GM21737 (cell line): ENCODE measurements around the gene PDP2.

ENCODE experiments used
- ATAC-seq: cut with Tn5 transposase; IDR thresholded peaks from one replicate; pipeline ENCODE4 v1.9.1; 2021; ENCODE audit warnings: mild to moderate bottlenecking, moderate library complexity; ENCODE audit not compliant: unreplicated experiment

PDP2 gene

DNA sequence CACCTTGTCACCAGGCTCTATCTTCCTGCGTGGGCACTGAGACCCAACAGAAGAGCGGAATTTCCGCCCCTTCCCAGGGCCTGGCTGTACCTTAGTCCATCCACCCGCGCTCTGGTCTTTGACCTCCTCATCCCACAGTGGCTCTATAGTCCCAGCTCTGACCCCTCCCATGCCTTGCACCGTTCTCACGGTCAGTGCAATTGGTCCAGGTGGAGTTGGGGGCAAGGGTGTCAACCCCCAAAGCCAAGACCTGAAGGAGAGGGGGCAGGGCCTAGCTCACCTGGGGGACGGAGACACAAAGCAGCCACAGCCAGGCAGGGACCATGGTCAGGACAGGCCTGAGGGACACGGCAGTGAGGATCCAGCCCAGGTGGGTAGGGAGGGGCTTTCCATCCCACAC lies 37.4 kb downstream of the PDP2 start:
- no peak for ATAC-seq

GRCh38 chr16:66918355-66918754 lies 38.0 kb downstream of the PDP2 start:
- ATAC-seq: no peak

DNA sequence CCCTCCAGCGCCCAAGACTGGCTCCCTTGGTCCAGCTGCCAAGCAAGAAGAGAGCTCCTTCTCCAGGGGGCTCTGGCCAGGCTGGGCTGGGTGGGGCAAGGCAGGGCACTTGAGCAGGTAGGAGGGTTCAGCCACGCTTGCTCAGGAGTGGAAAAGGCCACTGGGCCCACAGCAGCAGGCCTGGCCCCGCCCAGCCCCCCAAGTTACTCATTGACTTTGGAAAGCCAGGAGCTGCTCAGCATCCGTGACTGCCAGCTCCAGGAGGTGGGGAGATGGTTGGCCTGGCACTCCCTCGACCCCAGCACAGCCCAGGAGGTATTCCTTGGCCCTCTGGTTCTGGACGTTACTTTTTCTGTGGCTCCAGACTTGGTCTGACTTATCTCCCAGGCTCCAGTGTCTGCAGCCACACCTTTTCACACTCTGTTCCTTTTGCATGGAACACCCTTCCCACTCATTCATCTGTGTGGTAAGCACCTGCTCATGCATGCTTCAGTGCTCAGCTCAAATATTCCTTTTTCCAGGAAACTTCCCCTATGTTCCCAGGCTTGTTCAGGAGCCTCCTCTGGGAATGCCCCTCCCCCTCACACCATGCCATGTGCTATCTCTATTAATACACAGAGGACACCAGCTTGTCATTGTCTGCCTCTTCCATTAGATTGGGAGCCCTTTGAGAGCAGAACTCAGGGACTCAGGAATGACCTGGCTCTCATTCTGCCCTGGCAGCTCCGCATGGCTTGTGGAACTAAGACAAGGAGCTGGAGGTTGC lies 38.7 kb downstream of the PDP2 start, which contains the start of gene CDH16:
Gene CDH16, minus strand, starts transcription at position 83 of the 766 bp plus-strand sequence. CDS start 820 bp downstream, outside the sequence.
- ATAC-seq: no peak

GRCh38 chr16:66919569-66920298 lies 39.4 kb downstream of the PDP2 start:
- no peak for ATAC-seq

GRCh38 chr16:66920299-66920590 lies 39.9 kb downstream of the PDP2 start:
- no peak for ATAC-seq

DNA sequence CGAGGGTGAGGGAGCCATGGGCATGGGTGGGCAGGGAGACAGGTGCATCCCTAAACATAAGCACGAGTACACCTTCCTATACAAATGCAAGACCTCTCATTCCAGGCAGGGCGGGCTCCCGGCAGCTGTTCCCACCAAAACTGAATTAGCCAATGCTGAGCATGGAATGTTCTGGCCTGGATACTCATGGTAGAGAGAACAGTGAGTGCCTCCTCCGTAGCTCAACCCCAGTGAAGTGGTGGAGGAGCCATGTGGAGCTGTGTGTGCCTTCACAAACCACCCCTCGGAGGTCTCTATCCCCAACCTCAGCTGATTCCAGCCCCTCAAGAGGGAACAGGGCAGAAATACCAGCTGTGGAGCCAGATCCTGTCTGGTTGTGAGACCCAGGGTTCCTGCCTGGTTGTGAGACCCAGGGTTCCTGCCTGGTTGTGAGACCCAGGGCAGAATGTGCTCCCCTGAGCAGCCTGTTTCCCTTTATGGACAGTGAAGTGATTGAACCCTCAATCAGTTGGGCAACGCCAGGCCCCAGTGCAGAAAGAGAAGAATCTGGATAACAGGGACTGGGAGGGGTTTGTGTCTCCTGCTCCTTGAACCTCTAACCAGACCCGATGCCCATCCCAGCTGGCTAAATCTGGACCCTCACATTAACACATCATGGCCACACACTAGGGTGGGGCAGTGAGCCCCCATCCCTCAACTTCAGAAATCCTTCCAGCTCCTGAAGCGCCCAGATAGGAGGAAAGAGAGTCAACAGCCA lies 40.8 kb downstream of the PDP2 start:
- no peak for ATAC-seq

DNA sequence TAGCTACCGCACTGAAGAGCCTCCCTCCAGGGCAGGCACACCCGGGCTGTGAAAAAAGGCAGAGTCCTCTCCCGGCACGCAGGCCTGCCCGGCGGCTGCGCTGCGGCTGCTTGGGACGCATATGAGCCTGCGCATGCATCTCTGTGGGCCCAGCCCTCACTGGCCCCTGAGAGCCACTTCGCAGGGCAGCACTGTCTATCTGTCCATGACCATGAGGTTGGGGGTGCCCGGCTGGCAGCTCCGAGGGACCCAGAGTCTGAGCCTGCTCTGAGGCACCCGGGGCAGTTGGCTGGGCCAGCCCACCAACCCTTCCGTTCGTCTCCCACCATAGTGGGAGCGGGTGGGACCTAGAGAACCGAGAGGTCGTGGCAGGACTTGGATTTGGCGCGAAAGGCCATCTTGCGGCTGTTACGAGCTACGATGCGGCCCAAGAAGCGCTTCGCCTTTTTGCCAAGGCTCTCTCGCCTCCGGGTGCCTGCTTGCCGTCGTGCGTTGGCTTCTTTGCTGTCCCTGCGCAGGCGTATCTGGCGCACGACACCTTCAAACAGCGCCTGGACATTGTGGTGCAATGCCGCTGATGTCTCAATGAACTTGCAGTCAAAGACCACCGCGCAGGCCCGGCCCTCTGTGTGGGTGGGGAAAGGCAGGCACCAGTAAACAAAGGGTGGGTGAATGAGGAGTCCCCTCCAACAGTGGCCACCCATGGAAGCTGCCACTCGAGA lies 41.6 kb downstream of the PDP2 start:
- ATAC-seq: no peak

DNA sequence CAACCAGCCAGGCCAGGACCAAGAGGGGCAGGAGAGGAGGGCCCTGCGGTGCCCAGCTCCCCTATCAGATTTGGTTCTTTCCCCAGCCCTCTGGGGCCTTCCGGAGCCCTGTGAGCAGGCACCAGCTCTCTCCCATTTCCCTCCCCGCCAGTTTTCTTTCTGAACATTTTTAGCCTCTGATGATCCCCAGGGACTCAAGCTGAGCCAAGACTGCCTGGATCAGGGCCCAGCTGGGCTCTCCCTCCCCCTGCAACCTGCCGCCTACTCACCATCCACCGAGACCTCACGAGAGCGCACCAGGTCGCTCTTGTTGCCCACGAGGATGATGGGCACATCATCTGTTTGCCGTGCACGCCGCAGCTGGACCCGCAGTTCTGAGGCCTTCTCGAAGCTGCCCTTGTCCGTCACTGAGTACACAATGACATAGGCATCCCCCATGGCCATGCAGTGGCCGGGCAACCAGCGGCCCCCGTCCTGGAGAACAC lies 43.0 kb downstream of the PDP2 start:
- no peak for ATAC-seq

GRCh38 chr16:66923866-66924265 lies 43.6 kb downstream of the PDP2 start:
- no peak for ATAC-seq

- ATAC-seq: no peak
Measured at GRCh38 chr16:66924527-66925321, 44.4 kb downstream of the PDP2 start.

GRCh38 chr16:66925322-66925840 lies 45.1 kb downstream of the PDP2 start, which contains the start of gene RRAD:
RRAD (minus strand) TSS chr16:66925535; CDS start chr16:66925179, 356 bp downstream.
- ATAC-seq: no peak

- no peak for ATAC-seq
Measured at GRCh38 chr16:66926171-66926947, 46.0 kb downstream of the PDP2 start.

DNA sequence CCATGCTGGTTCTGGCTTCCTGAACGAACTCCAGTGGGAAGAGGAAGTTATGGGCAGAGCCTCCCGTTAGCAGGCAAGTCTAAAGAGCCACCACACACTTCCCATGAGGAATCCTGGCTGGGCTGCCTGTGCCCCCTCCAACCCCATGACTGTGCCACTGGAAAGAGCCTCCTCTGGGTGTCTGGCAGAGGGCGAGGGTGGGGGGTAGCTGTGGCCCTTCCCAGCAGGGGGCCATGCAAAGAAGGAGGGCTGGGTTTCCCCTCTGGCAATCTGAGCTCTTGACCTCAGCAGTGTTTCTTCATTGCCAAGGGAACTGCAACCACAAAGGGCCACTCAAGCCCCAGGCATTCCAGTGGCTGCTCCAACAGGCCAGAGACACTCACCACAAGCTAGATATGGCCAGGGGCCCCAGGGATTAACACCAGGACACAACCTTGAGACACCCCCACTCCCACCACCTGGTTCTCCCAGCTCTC lies 46.7 kb downstream of the PDP2 start:
- no peak for ATAC-seq

DNA sequence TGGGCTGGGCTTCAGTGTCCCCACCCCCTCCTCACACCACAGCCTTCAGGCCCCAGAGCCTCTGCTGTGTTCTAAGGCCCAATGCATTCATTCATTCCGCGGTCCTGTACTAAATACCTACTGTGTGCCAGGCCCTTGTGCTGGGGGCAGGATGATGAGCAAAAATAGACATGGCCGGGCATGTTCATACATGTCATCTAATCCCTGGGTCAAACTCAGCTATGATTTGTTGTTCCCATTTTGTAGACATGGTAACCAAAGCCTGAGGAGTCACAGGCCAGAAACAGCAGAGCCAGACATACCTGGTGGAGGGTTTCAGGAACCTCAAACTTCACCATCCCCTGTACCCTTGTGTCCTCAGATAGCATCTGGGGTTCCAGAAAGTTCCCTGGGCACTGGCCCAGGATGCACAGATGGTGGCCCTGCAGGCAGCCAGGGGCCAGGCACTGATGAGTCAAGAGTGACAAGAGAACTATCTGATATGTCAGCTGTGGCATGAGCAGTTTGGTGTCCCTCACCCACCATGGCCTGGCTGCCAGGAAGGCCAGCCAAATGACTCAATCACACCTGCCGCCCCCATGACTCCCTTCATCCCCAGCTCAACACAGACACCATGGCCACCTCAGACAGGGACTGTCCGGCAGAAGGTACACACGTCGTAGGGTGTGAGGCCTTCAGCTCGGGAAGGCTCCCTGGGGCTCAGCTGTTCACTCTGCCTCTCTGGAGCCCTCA lies 47.8 kb downstream of the PDP2 start:
- ATAC-seq: no peak

- ATAC-seq: no peak
Measured at GRCh38 chr16:66928702-66929388, 48.5 kb downstream of the PDP2 start.

DNA sequence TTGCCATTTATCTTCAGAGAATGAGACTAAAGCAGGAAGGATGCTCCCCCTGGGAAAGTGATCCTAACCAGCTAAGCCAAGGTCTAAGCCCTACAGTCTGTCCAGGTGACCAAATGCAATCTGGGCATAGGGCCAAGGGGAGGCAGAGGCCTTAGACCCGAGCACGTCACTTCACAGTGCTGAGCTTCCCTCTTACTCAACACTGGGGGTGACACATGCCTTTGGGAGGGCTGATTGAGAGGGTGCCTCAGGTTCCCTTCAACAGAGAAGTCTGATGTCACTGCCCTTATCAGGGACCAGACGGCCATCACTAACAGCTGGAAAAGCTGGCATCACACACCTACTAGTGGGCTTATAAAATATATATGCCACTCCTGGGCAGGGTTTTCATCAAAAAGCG lies 49.9 kb downstream of the PDP2 start:
- ATAC-seq: no peak

DNA sequence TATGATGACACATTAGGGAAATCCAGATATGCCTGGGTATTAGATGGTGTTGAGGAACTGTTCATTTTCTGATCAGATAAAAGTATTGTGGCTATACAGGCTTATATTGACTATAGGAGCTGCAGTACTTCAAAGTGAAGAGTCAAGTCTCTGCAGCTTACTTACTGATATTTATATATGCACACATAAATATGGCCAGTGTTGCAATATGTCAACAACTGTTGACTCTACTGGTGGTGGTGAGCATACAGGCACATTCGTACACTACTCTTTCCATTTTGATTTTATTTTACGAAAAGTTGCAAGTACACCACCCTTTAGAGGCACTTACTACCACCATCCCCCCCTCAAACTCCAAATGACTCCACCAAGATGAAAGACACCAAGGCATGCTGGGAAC lies 51.4 kb downstream of the PDP2 start:
- ATAC-seq: no peak

- ATAC-seq: no peak
Measured at GRCh38 chr16:66932076-66932475, 51.8 kb downstream of the PDP2 start.
